ENCODE results near the gene ZNF37A.
"Not testable (repeated sequence)": the region's sequence is repeated elsewhere in the genome, so short reads cannot be mapped to it uniquely, and the experiment has no call there.

Gene ZNF37A

DNA sequence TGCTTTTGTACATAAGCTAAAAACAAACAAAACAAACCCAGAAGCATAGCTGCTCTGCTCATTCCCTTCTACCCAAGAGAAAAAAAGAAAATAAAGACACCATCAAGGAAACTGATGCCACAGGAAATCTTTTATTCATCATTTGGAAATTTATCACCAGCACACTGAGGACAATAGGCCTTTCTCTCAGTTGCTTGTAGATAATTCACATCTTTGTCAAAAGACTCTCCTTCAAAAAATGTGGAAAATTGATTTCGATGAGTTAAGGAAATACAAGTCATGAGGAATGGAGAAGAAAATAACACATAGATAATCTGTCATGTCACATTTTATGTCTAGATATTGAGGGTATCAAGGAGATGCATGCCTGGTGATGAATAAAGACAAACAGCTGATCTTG lies 53.5 kb downstream of the ZNF37A start:
- no peaks in the 10 kb centered on the region for H3K9me3 ChIP-seq (ENCODE audit: insufficient read depth, low read depth, low read length)
- no peak overlapping the region for H3K4me3 ChIP-seq (ENCODE audit: low read length, poor library complexity, severe bottlenecking)
- no peaks in the 10 kb centered on the region for H3F3A ChIP-seq (ENCODE audit: low read depth)
- no peaks in the 10 kb centered on the region for H3K9me2 ChIP-seq (replicated peaks; ENCODE audit: low read depth, low read length)
- H3K79me2 ChIP-seq (ENCODE audit: insufficient read depth, low read length) = no peaks in the 10 kb centered on the region
- TF ChIP-seq EZH2phosphoT487 (IDR thresholded peaks at IDR 0.05; ENCODE audit: borderline replicate concordance) (no peak), CTCF (conservative IDR thresholded peaks at IDR 0.05; ENCODE audit: low read length) (no peak)
- no peak overlapping the region for H3K4me2 ChIP-seq (ENCODE audit: low read depth, low read length, poor library complexity, severe bottlenecking)
- no peaks in the 10 kb centered on the region for H3K4me1 ChIP-seq (ENCODE audit: insufficient read depth, low read length, poor library complexity, severe bottlenecking)
- H3K27me3 ChIP-seq (ENCODE audit: insufficient read depth, low read length, poor library complexity, severe bottlenecking) = no peaks in the 10 kb centered on the region
- H4K20me1 ChIP-seq (ENCODE audit: insufficient read depth, low read length, poor library complexity, severe bottlenecking) = no peaks in the 10 kb centered on the region
- H3K9ac ChIP-seq (ENCODE audit: low read depth, low read length, poor library complexity, severe bottlenecking) = no peak overlapping the region
- no peaks in the 10 kb centered on the region for H3K36me3 ChIP-seq (ENCODE audit: insufficient read depth, low read length)
- H2AFZ ChIP-seq (ENCODE audit: low read length) = no peak overlapping the region

DNA sequence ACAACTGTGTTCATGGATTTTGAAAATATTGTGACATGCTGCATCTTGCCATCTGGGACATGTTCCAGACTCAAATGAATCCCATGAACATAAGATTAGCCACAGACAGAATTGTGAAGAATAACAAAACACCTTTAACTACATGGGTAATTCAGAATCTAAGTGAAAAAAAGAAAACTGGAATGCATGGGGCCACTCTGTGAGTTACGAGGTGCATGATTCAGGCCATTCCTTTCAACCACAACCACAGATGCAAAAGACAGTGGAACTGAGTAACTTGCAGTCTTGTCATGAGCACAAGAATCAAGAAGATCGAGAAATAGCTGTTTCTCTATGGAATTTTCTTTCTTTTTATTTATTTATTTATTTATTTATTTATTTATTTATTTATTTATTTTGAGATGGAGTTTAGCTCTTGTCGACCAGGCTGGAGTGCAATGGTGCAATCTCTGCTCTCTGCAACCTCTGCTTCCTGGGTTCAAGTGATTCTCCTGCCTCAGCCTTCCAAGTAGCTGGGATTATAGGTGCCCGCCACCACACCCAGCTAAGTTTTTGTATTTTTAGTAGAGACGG lies 56.8 kb downstream of the ZNF37A start:
- not testable (repeated sequence) for H3K9me2 ChIP-seq (replicated peaks; ENCODE audit: low read depth, low read length); H3K4me1 ChIP-seq (ENCODE audit: insufficient read depth, low read length, poor library complexity, severe bottlenecking); H3K36me3 ChIP-seq (ENCODE audit: insufficient read depth, low read length); H3F3A ChIP-seq (ENCODE audit: low read depth); H3K4me3 ChIP-seq (ENCODE audit: low read length, poor library complexity, severe bottlenecking); H3K27me3 ChIP-seq (ENCODE audit: insufficient read depth, low read length, poor library complexity, severe bottlenecking); H2AFZ ChIP-seq (ENCODE audit: low read length); H3K4me2 ChIP-seq (ENCODE audit: low read depth, low read length, poor library complexity, severe bottlenecking); H3K9ac ChIP-seq (ENCODE audit: low read depth, low read length, poor library complexity, severe bottlenecking); H3K79me2 ChIP-seq (ENCODE audit: insufficient read depth, low read length); H4K20me1 ChIP-seq (ENCODE audit: insufficient read depth, low read length, poor library complexity, severe bottlenecking); H3K9me3 ChIP-seq (ENCODE audit: insufficient read depth, low read depth, low read length)

GRCh38 chr10:38156416-38157269 lies 62.5 kb downstream of the ZNF37A start:
- no peak overlapping the region for H3K4me2 ChIP-seq (ENCODE audit: low read depth, low read length, poor library complexity, severe bottlenecking)
- no peaks in the 10 kb centered on the region for H3K79me2 ChIP-seq (ENCODE audit: insufficient read depth, low read length)
- no peaks in the 10 kb centered on the region for H3K27me3 ChIP-seq (ENCODE audit: insufficient read depth, low read length, poor library complexity, severe bottlenecking)
- H4K20me1 ChIP-seq (ENCODE audit: insufficient read depth, low read length, poor library complexity, severe bottlenecking) = no peaks in the 10 kb centered on the region
- H3K4me3 ChIP-seq (ENCODE audit: low read length, poor library complexity, severe bottlenecking) = no peak overlapping the region
- H3F3A ChIP-seq (ENCODE audit: low read depth) = no peaks in the 10 kb centered on the region
- no peaks in the 10 kb centered on the region for H3K4me1 ChIP-seq (ENCODE audit: insufficient read depth, low read length, poor library complexity, severe bottlenecking)
- no peaks in the 10 kb centered on the region for H3K36me3 ChIP-seq (ENCODE audit: insufficient read depth, low read length)
- H3K9ac ChIP-seq (ENCODE audit: low read depth, low read length, poor library complexity, severe bottlenecking) = no peak overlapping the region
- TF ChIP-seq EZH2phosphoT487 (IDR thresholded peaks at IDR 0.05; ENCODE audit: borderline replicate concordance) (no peak), CTCF (conservative IDR thresholded peaks at IDR 0.05; ENCODE audit: low read length) (no peak)
- H3K9me2 ChIP-seq (replicated peaks; ENCODE audit: low read depth, low read length) = no peaks in the 10 kb centered on the region
- no peaks in the 10 kb centered on the region for H3K9me3 ChIP-seq (ENCODE audit: insufficient read depth, low read depth, low read length)
- no peak overlapping the region for H2AFZ ChIP-seq (ENCODE audit: low read length)
